ENCODE data around the gene BLACAT1. TPM values are rescaled to one million over a fixed set of nuclear protein-coding genes. Genes with fewer than 3 reads are reported as not detected.

The BLACAT1 gene
- total and polyA plus RNA-seq, 2 of the 13 experiments (the other 11 are each of a cell fraction or from before 2014, with no cell fraction given): 1.2 to 2.8 TPM

GRCh38 chr1:205440476-205441317 is 15.1 kb downstream of the BLACAT1 start (continued):
- TF ChIP-seq ETS1 (CRISPR knock-in tag; IDR thresholded peaks at IDR 0.05) (no peak), ZNF256 (CRISPR knock-in tag; conservative IDR thresholded peaks at IDR 0.05) (no peak), ZNF687 (CRISPR knock-in tag; IDR thresholded peaks at IDR 0.05) (peak; percentile 71), SOX5 (CRISPR knock-in tag; IDR thresholded peaks at IDR 0.05; ENCODE audit: borderline replicate concordance) (peak; percentile 23; the same call in 1 of the 2 replicates), SNAPC2 (CRISPR knock-in tag; IDR thresholded peaks at IDR 0.05) (no peak), ZNF816 (CRISPR knock-in tag; IDR thresholded peaks at IDR 0.05; ENCODE audit: borderline replicate concordance) (no peak), RCOR2 (CRISPR knock-in tag; IDR thresholded peaks at IDR 0.05) (no peak), RFXANK (CRISPR knock-in tag; IDR thresholded peaks at IDR 0.05) (no peak), PBX2 (CRISPR knock-in tag; IDR thresholded peaks at IDR 0.05) (no peak)
- TF ChIP-seq, protein P1, sequence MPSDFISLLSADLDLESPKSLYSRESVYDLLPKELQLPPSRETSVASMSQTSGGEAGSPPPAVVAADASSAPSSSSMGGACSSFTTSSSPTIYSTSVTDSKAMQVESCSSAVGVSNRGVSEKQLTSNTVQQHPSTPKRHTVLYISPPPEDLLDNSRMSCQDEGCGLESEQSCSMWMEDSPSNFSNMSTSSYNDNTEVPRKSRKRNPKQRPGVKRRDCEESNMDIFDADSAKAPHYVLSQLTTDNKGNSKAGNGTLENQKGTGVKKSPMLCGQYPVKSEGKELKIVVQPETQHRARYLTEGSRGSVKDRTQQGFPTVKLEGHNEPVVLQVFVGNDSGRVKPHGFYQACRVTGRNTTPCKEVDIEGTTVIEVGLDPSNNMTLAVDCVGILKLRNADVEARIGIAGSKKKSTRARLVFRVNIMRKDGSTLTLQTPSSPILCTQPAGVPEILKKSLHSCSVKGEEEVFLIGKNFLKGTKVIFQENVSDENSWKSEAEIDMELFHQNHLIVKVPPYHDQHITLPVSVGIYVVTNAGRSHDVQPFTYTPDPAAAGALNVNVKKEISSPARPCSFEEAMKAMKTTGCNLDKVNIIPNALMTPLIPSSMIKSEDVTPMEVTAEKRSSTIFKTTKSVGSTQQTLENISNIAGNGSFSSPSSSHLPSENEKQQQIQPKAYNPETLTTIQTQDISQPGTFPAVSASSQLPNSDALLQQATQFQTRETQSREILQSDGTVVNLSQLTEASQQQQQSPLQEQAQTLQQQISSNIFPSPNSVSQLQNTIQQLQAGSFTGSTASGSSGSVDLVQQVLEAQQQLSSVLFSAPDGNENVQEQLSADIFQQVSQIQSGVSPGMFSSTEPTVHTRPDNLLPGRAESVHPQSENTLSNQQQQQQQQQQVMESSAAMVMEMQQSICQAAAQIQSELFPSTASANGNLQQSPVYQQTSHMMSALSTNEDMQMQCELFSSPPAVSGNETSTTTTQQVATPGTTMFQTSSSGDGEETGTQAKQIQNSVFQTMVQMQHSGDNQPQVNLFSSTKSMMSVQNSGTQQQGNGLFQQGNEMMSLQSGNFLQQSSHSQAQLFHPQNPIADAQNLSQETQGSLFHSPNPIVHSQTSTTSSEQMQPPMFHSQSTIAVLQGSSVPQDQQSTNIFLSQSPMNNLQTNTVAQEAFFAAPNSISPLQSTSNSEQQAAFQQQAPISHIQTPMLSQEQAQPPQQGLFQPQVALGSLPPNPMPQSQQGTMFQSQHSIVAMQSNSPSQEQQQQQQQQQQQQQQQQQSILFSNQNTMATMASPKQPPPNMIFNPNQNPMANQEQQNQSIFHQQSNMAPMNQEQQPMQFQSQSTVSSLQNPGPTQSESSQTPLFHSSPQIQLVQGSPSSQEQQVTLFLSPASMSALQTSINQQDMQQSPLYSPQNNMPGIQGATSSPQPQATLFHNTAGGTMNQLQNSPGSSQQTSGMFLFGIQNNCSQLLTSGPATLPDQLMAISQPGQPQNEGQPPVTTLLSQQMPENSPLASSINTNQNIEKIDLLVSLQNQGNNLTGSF (CRISPR knock-in tag; IDR thresholded peaks at IDR 0.05): no peak
- TF ChIP-seq, protein P2, sequence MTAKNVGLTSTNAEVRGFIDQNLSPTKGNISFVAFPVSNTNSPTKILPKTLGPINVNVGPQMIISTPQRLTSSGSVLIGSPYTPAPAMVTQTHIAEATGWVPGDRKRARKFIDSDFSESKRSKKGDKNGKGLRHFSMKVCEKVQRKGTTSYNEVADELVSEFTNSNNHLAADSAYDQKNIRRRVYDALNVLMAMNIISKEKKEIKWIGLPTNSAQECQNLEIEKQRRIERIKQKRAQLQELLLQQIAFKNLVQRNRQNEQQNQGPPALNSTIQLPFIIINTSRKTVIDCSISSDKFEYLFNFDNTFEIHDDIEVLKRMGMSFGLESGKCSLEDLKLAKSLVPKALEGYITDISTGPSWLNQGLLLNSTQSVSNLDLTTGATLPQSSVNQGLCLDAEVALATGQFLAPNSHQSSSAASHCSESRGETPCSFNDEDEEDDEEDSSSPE (CRISPR knock-in tag; IDR thresholded peaks at IDR 0.05): no peak
- TF ChIP-seq, protein P3, sequence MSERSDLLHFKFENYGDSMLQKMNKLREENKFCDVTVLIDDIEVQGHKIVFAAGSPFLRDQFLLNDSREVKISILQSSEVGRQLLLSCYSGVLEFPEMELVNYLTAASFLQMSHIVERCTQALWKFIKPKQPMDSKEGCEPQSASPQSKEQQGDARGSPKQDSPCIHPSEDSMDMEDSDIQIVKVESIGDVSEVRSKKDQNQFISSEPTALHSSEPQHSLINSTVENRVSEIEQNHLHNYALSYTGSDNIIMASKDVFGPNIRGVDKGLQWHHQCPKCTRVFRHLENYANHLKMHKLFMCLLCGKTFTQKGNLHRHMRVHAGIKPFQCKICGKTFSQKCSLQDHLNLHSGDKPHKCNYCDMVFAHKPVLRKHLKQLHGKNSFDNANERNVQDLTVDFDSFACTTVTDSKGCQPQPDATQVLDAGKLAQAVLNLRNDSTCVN (CRISPR knock-in tag; IDR thresholded peaks at IDR 0.05; ENCODE audit: borderline replicate concordance): no peak

Measured in HepG2 (cell line).